HEK293 (cell line): ENCODE measurements around the gene M1AP.
A peak's percentile ranks its signal among the peaks of the same experiment; 100 is the strongest.

ENCODE experiments used
- CTCF ChIA-PET: fragments of 350-600 bp; formaldehyde crosslinking; extraction: SDS; loops from one replicate; lab custom pipeline; 2021; ENCODE audit warnings: antibody characterized with exemption; lab: Yijun Ruan, JAX
- POLR2A ChIA-PET: fragments of 300-600 bp; formaldehyde crosslinking; extraction: SDS; loops from one replicate; lab custom pipeline; 2020; ENCODE audit warnings: antibody characterized with exemption, inconsistent platforms; lab: Yijun Ruan, JAX
- H3K27ac ChIP-seq: fragments of 200-500 bp; sonication (Bioruptor generic); 2 replicates; pipeline ENCODE4 v1.5.1; 2014; ENCODE audit warnings: low read depth, low read length, control low read depth, inconsistent platforms; ENCODE audit errors: extremely low read depth
- H3K36me3 ChIP-seq, 2 experiments: fragments of 200-500 bp in 1 of 2; sonication (Bioruptor generic) in 1 of 2; 1 replicate in 1 of 2; 2 replicates in 1 of 2; pipeline ENCODE4 v1.5.1; 2014 to 2017; ENCODE audit warnings: inconsistent platforms in 2 of 2, low read length in 2 of 2; ENCODE audit not compliant: control insufficient read depth in 2 of 2, insufficient read depth in 1 of 2
- H3K4me1 ChIP-seq: fragments of 200-500 bp; sonication (Bioruptor generic); 2 replicates; pipeline ENCODE4 v1.5.1; 2014; ENCODE audit warnings: mild to moderate bottlenecking, low read length, inconsistent platforms; ENCODE audit not compliant: control insufficient read depth, insufficient read depth
- H3K4me3 ChIP-seq: 2 replicates; pipeline ENCODE4 v1.5.1; 2011; ENCODE audit warnings: low read depth, mild to moderate bottlenecking, control low read depth, low read length, moderate library complexity
- H3K9me3 ChIP-seq: fragments of 200-500 bp; sonication (Bioruptor generic); 2 replicates; pipeline ENCODE4 v1.5.1; 2014; ENCODE audit warnings: low read depth, low read length, inconsistent platforms; ENCODE audit not compliant: control insufficient read depth, insufficient read depth
- EGR2 ChIP-seq: fragments of 450-650 bp; formaldehyde crosslinking; IDR thresholded peaks from 2 replicates; pipeline ENCODE4 v1.5.1; 2016; ENCODE audit warnings: low read depth, missing biosample characterization, missing genetic modification characterization
- HOXA7 ChIP-seq: sonication (generic); formaldehyde crosslinking; IDR thresholded peaks from 2 replicates; pipeline ENCODE4 v1.8.1; 2022; ENCODE audit warnings: missing genetic modification reagents, borderline replicate concordance
- KLF10 ChIP-seq: fragments of 450-650 bp; IDR thresholded peaks from 2 replicates; pipeline ENCODE4 v1.5.1; 2018; ENCODE audit warnings: missing biosample characterization, mild to moderate bottlenecking, missing genetic modification characterization
- PRDM1 ChIP-seq: fragments of 450-650 bp; formaldehyde crosslinking; IDR thresholded peaks from 2 replicates; pipeline ENCODE4; 2016; ENCODE audit warnings: missing biosample characterization, missing genetic modification characterization
- WT1 ChIP-seq: fragments of 450-650 bp; formaldehyde crosslinking; IDR thresholded peaks from 2 replicates; pipeline ENCODE4 v1.5.1; 2016; ENCODE audit warnings: missing biosample characterization, missing genetic modification characterization
- ZBTB17 ChIP-seq: fragments of 450-650 bp; formaldehyde crosslinking; IDR thresholded peaks from 2 replicates; pipeline ENCODE4 v1.5.1; 2016; ENCODE audit warnings: missing biosample characterization, missing genetic modification characterization
- ZBTB20 ChIP-seq: fragments of 450-650 bp; formaldehyde crosslinking; IDR thresholded peaks from 2 replicates; pipeline ENCODE4 v1.5.1; 2016; ENCODE audit warnings: missing biosample characterization, missing genetic modification characterization
- ZBTB21 ChIP-seq: fragments of 450-650 bp; formaldehyde crosslinking; IDR thresholded peaks from 2 replicates; pipeline ENCODE4 v1.5.1; 2017; ENCODE audit warnings: missing biosample characterization, missing genetic modification characterization
- ZBTB8A ChIP-seq: fragments of 450-650 bp; formaldehyde crosslinking; IDR thresholded peaks from 2 replicates; pipeline ENCODE4 v1.5.1; 2016; ENCODE audit warnings: missing biosample characterization, missing genetic modification characterization
- ZNF138 ChIP-seq: fragments of 450-650 bp; formaldehyde crosslinking; IDR thresholded peaks from 2 replicates; pipeline ENCODE4 v1.5.1; 2016; ENCODE audit warnings: missing biosample characterization, missing genetic modification characterization, borderline replicate concordance
- ZNF362 ChIP-seq: fragments of 450-650 bp; formaldehyde crosslinking; IDR thresholded peaks from 2 replicates; pipeline ENCODE4 v1.5.1; 2016; ENCODE audit warnings: missing biosample characterization, missing genetic modification characterization
- ZNF366 ChIP-seq: fragments of 450-650 bp; formaldehyde crosslinking; conservative IDR thresholded peaks from 2 replicates; pipeline ENCODE4 v1.5.1; 2016; ENCODE audit warnings: missing biosample characterization, missing genetic modification characterization
- ZNF561 ChIP-seq: fragments of 450-650 bp; IDR thresholded peaks from 2 replicates; pipeline ENCODE4 v1.5.1; 2018; ENCODE audit warnings: missing biosample characterization, missing genetic modification characterization, borderline replicate concordance
- ZNF660 ChIP-seq: fragments of 450-650 bp; IDR thresholded peaks from 2 replicates; pipeline ENCODE4 v1.5.1; 2018; ENCODE audit warnings: missing biosample characterization, mild to moderate bottlenecking, missing genetic modification characterization
- ZNF670 ChIP-seq: fragments of 450-650 bp; formaldehyde crosslinking; IDR thresholded peaks from 2 replicates; pipeline ENCODE4 v1.5.1; 2016; ENCODE audit warnings: missing biosample characterization, missing genetic modification characterization, low read depth
- ZNF768 ChIP-seq: fragments of 450-650 bp; formaldehyde crosslinking; IDR thresholded peaks from 2 replicates; pipeline ENCODE4 v1.5.1; 2018; ENCODE audit warnings: missing biosample characterization, mild to moderate bottlenecking, missing genetic modification characterization
- ZSCAN4 ChIP-seq: fragments of 450-650 bp; formaldehyde crosslinking; IDR thresholded peaks from 2 replicates; pipeline ENCODE4 v1.5.1; 2017; ENCODE audit warnings: missing biosample characterization, missing genetic modification characterization

The M1AP gene

DNA sequence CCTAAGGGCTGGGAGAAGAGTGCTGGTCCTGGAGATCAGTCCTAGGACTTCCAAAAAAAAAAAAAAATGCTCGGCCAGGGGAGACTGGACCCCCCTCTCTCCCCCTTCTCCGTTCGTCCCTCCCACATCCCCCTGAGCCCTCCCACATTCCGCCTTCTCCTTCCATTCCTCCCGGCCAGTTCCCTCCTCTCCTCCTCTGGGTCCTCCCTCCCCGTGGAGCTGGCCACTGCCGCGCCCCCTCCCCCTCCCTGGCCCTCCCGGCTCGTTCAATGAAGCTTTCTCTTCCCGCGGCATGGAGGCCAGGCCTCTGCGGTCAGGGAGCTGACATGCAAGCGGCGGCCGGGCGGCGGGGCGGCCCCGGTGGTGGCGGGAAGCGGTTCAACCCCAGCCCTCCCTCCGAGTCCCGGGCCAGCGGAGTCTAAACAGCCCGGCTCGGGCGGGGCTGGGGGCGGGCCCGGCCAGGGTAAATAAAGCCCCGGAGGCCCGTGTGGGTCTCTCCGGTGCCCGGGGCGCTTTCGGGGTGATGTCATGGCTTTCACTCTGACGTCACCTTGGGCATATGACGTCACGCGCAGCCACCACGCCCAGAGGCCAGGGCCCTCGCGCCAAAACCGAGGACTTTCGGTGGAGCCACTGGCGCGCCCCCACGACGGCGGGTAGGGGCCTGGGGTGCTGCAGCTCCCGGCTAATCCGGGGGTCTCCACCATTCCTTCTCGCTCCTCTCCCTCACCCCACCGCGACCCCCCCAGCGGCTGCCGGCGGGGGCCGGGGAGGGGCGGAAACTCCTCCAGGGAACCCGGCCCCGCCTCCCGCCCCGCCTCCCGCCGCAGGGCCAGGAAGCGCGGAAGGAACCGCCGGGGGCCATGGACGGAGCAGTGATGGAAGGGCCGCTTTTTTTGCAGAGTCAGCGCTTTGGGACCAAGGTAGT is 94.0 kb downstream of the M1AP start, which contains the start of the genes DOK1 and LOXL3 (continued):
- TF ChIP-seq EGR2 (tag by site-specific recombination) (peak; percentile 75), ZNF561 (0 out of 2 replicates have a peak, but pooled peaks have one; percentile 34), ZBTB21 (tag by site-specific recombination) (peak; percentile 99), KLF10 (tag by site-specific recombination) (peak; percentile 55; the same call in 1 of the 2 replicates), ZNF660 (tag by site-specific recombination) (0 out of 2 replicates have a peak, but pooled peaks have one; percentile 28), WT1 (tag by site-specific recombination) (peak; percentile 71)

DNA sequence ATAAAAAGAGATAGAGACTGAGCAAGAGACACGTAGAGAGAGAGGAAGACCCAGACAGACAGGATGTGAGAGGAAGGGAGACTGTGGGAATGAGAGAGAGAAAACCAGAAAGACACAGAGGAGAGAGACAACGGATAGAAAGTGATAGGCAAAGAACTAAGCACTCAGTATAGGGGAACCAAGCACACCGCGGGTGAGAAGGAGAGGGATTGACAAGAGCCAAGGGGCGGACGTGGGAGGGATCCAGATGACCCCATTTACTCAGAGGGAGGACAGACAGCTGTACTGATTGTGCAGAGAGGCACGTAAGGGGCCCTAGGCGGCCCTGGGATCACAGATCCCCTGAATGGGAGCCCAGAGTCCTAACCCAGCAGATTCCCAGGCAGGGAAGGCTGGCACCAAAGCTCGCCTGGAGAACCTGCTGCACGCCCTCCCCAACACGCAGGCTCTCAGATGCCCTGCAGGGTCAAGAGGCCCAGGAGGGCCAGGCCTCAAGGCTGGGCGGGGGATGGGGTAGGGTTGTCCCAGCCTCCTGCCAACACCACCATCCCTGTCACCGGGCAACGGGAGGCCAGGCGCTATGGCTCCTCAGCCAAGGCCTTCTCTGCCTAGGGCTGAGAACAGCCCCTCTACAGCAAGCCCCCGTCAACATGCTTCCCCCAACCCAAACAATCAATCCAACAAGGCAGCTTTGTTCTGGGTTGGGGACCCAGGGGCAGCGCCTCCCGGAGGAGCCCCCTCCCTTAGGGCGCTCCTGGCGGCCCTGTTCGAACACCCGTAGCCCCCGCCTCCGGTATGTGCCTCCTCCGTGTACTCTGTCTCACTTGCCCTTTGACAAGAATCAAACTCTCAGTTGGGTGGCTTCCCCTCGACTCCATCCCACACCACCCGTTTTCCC is 95.0 kb downstream of the M1AP start:
- CTCF ChIA-PET: interaction anchor here (0.6 to 0.7 kb wide), 2 partner anchors 65 to 70 kb away, joined by 3 to 4 read pairs; partner anchors contain the start of genes CCDC142 and TTC31
- H3K9me3 ChIP-seq: no peaks in the 10 kb centered on the region
- H3K36me3 ChIP-seq: peaks cover 0 to 7% of the 10 kb centered on the region in 2 experiments; a peak in 1 of 3 replicates
- no peak overlapping the region; the same call in 1 of the 2 replicates for H3K27ac ChIP-seq
- POLR2A ChIA-PET: interaction anchor here (0.9 to 1.0 kb wide), 2 partner anchors 34 to 94 kb away, joined by 3 to 7 read pairs; partner anchors contain the start of gene WBP1
- no peaks in the 10 kb centered on the region; the same call in 1 of the 2 replicates for H3K4me1 ChIP-seq
- TF ChIP-seq PRDM1 (tag by site-specific recombination) (peak; percentile 87), ZNF670 (no peak), HOXA7 (CRISPR knock-in tag) (no peak), ZNF138 (no peak), ZBTB17 (tag by site-specific recombination) (peak; percentile 87), ZBTB20 (tag by site-specific recombination) (peak; percentile 35; the same call in 1 of the 2 replicates), ZSCAN4 (tag by site-specific recombination) (no peak), ZNF362 (no peak), ZNF366 (tag by site-specific recombination) (peak; percentile 51; the same call in 1 of the 2 replicates)
- peak overlapping the region; percentile 56 for H3K4me3 ChIP-seq

GRCh38 chr2:74551942-74552913 is 95.9 kb downstream of the M1AP start:
- CTCF ChIA-PET: interaction anchor here (0.6 kb wide), 2 partner anchors 217 to 291 kb away, joined by 3 to 4 read pairs; no protein-coding TSS in a partner anchor

More at GRCh38 chr2:74551942-74552913, 95.9 kb downstream of the M1AP start:
- H3K4me1 ChIP-seq: no peaks in the 10 kb centered on the region; the same call in 1 of the 2 replicates
- H3K9me3 ChIP-seq: no peaks in the 10 kb centered on the region
- H3K4me3 ChIP-seq: no peak overlapping the region
- H3K36me3 ChIP-seq: peaks cover 0 to 7% of the 10 kb centered on the region in 2 experiments; a peak in 1 of 3 replicates
- H3K27ac ChIP-seq: no peak overlapping the region
- POLR2A ChIA-PET: no interaction called here
- TF ChIP-seq ZBTB8A (no peak), ZNF768 (0 out of 2 replicates have a peak, but pooled peaks have one; percentile 10)
- TF ChIP-seq, all 188 proteins: peak for 1
